HUES48 (cell line): ENCODE data around the gene PPP2R5C.

Source experiments
- H3K27ac ChIP-seq: one replicate; pipeline ENCODE4 v1.7.0; 2013; ENCODE audit warnings: low read depth, low read length, inconsistent platforms
- H3K27me3 ChIP-seq: 2 replicates; pipeline ENCODE4 v1.6.1; 2013; ENCODE audit warnings: mild to moderate bottlenecking, low read length; ENCODE audit not compliant: control insufficient read depth, insufficient read depth
- H3K36me3 ChIP-seq: 2 replicates; pipeline ENCODE4 v1.6.1; 2013; ENCODE audit warnings: low read length; ENCODE audit not compliant: control insufficient read depth, insufficient read depth
- H3K4me1 ChIP-seq: 2 replicates; pipeline ENCODE4 v1.6.1; 2013; ENCODE audit warnings: mild to moderate bottlenecking, low read length; ENCODE audit not compliant: control insufficient read depth, insufficient read depth
- H3K4me3 ChIP-seq: 2 replicates; pipeline ENCODE4 v1.5.1; 2013; ENCODE audit warnings: mild to moderate bottlenecking, low read depth, low read length
- H3K9ac ChIP-seq: 2 replicates; pipeline ENCODE4 v1.6.1; 2013; ENCODE audit warnings: mild to moderate bottlenecking, low read depth, low read length, moderate library complexity
- H3K9me3 ChIP-seq: 2 replicates; pipeline ENCODE4 v1.6.1; 2013; ENCODE audit warnings: low read length; ENCODE audit not compliant: control insufficient read depth, insufficient read depth

Gene PPP2R5C

DNA sequence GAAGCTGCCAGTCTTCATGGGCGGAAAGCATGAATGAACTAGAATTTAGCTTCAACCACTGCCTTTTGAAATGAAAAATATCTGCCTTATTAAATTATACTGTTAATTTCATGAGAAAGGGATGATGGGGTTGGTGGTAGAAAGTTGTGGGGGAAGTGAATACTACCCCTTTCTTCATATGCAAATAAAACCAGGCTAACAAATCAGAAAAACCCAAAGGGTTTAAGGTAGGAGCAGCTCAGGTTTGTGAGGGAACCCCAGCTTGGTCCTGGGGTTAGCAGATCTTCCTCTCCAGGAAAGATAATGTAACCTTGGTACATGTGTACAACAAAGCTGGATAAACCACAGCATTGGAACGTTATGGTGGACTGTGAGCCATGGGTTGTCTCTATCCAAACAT, 84.0 kb downstream of the PPP2R5C start:
- H3K4me1 ChIP-seq = peaks cover 10% of the 10 kb centered on the region
- H3K9me3 ChIP-seq = no peaks in the 10 kb centered on the region
- H3K36me3 ChIP-seq = no peaks in the 10 kb centered on the region
- H3K27me3 ChIP-seq = no peaks in the 10 kb centered on the region
- H3K4me3 ChIP-seq = no peak overlapping the region
- no peak overlapping the region for H3K27ac ChIP-seq
- no peak overlapping the region for H3K9ac ChIP-seq

- no peaks in the 10 kb centered on the region for H3K27me3 ChIP-seq
- H3K27ac ChIP-seq = no peak overlapping the region
- H3K9me3 ChIP-seq = no peaks in the 10 kb centered on the region
- H3K36me3 ChIP-seq = no peaks in the 10 kb centered on the region
- H3K4me3 ChIP-seq = no peak overlapping the region
- H3K4me1 ChIP-seq = peaks cover 10% of the 10 kb centered on the region
- H3K9ac ChIP-seq = no peak overlapping the region
These were observed 84.4 kb downstream of the PPP2R5C start for GRCh38 chr14:101845896-101846295.

GRCh38 chr14:101849125-101849524, 87.6 kb downstream of the PPP2R5C start:
- Histone ChIP-seq H3K36me3 (no peaks in the 10 kb centered on the region), H3K4me1 (peaks cover 10% of the 10 kb centered on the region), H3K4me3 (no peak overlapping the region), H3K27ac (no peak overlapping the region), H3K9me3 (no peaks in the 10 kb centered on the region), H3K27me3 (no peaks in the 10 kb centered on the region), H3K9ac (no peak overlapping the region)

DNA sequence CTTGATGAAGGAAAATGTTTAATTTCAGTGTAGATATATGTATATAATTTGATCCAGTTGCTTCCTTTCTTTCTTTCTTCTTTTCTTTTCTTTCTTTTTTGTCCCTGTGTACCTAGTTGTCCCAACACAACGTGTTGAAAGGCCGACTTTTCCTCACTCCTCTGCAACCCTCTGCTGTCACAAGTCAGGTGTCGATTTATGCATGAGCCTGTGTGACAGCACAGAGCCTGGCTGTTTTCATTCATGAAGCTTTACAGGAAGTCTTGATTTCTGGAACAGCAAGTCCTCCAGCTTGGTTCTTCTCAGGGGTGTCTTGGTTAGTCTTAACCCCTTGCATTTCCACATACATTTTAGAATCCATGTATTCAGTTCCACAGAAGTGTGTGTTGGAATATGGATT, 88.1 kb downstream of the PPP2R5C start:
- Histone ChIP-seq H3K4me1 (peaks cover 10% of the 10 kb centered on the region), H3K27me3 (no peaks in the 10 kb centered on the region), H3K36me3 (no peaks in the 10 kb centered on the region), H3K4me3 (no peak overlapping the region), H3K9me3 (no peaks in the 10 kb centered on the region), H3K27ac (no peak overlapping the region), H3K9ac (0 out of 2 replicates have a peak overlapping the region, but pooled peaks have one; percentile 23)

DNA sequence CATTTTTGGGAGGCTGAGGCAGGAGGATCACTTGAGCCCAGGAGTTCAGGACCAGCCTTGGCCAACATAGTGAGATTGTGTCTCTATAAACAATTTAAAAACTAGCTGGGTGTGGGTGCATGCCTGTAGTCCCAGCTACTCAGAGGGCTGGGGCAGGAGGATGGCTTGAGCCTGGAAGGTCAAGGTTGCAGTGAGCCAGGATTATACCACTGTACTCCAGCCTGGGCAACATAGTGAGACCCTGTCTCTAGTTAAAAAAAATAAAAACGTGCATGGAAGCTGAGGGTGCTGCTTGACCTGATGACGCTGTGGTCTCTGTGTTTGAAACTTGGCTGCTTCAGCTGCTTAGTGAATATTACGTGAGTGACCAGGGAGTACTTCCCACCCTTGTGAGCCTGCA, 89.7 kb downstream of the PPP2R5C start:
- Histone ChIP-seq H3K27ac (no peak overlapping the region), H3K9me3 (no peaks in the 10 kb centered on the region), H3K36me3 (no peaks in the 10 kb centered on the region), H3K27me3 (no peaks in the 10 kb centered on the region), H3K4me3 (no peak overlapping the region), H3K9ac (no peak overlapping the region), H3K4me1 (peaks cover under 1% of the 10 kb centered on the region; the same call in 1 of the 2 replicates)

DNA sequence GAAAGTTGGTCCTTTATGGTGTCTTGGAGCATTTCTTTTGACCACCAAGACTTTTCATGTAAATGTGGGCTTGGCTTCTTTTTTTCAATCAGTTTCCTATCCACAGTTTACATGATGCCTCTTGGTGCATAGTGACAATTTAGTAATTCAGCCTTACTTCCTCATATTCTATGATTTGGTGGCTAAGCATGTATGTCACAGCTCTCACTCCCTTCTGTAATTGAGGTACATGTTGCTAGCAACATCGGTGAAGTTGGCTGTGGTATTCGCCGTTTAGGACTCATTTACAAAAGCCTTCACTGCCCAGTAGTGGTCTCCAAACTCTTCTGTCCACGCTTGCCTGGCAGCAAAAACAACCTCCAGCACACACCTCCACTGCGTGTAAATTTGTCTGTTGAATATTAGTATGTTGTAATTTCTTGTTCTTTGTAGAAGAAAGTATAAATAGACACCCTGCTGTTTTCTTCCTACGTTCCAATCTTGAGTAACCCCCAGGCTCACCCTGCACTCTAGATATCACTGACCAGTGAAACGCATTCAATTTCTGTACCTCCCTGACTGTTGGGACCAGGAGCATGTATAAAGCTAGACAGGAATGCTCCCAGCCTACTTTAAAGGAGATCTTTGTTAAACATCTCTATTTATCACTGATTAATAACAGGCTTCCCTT, 90.4 kb downstream of the PPP2R5C start:
- Histone ChIP-seq H3K36me3 (peaks cover 4% of the 10 kb centered on the region; the same call in 1 of the 2 replicates), H3K4me3 (no peak overlapping the region), H3K27me3 (no peaks in the 10 kb centered on the region), H3K4me1 (no peaks in the 10 kb centered on the region), H3K27ac (no peak overlapping the region), H3K9me3 (no peaks in the 10 kb centered on the region), H3K9ac (no peak overlapping the region)

DNA sequence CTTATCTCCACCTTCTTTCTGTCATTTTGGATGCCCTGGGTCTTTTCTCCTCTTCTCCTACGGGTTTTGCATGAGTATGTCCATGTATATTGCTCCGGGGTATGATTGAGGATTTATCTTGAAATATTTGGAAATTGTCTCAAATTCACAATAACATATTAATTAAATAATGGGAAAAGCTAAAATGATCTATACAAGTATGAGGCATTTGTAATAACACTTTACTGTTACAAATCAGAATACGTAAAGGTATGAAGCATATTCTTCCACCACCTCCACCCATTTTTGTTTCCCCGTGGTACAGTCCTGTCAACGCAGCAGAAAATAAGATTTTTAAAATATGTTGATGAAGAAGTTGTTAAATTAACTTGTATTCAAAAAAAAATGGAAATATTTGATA, 91.3 kb downstream of the PPP2R5C start:
- no peaks in the 10 kb centered on the region for H3K4me1 ChIP-seq
- peaks cover 6% of the 10 kb centered on the region; the same call in 1 of the 2 replicates for H3K36me3 ChIP-seq
- H3K27me3 ChIP-seq = no peaks in the 10 kb centered on the region
- no peaks in the 10 kb centered on the region for H3K9me3 ChIP-seq
- H3K27ac ChIP-seq = no peak overlapping the region
- H3K4me3 ChIP-seq = no peak overlapping the region
- H3K9ac ChIP-seq = no peak overlapping the region

GRCh38 chr14:101853455-101854018, 92.0 kb downstream of the PPP2R5C start:
- H3K27ac ChIP-seq = no peak overlapping the region
- H3K9me3 ChIP-seq = no peaks in the 10 kb centered on the region
- no peak overlapping the region for H3K9ac ChIP-seq
- no peaks in the 10 kb centered on the region for H3K4me1 ChIP-seq
- H3K27me3 ChIP-seq = no peaks in the 10 kb centered on the region
- no peak overlapping the region for H3K4me3 ChIP-seq
- H3K36me3 ChIP-seq = peaks cover 13% of the 10 kb centered on the region; the same call in 1 of the 2 replicates

DNA sequence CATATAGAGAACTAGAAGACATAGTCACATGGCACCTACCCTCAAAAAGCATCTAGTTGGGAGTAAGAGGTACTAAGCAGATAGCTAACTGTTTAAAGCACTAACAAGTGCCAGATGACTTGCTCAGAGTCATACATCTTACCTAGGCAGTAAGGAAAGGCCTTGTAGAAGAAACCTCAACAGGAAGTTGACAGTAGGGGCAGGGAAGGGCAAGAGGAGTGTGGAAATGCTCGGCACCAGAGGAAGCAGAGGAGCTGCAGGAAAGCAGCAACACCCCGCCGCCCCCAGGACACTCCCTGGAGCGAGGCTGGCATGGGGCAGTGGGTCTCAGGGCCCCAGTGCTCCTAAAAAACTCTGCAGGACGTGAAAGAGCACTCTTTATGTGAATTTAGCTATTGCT, 92.9 kb downstream of the PPP2R5C start:
- no peaks in the 10 kb centered on the region for H3K9me3 ChIP-seq
- peaks cover 17% of the 10 kb centered on the region; the same call in 1 of the 2 replicates for H3K36me3 ChIP-seq
- no peaks in the 10 kb centered on the region for H3K4me1 ChIP-seq
- H3K27ac ChIP-seq = no peak overlapping the region
- no peak overlapping the region for H3K4me3 ChIP-seq
- H3K27me3 ChIP-seq = no peaks in the 10 kb centered on the region
- H3K9ac ChIP-seq = no peak overlapping the region

DNA sequence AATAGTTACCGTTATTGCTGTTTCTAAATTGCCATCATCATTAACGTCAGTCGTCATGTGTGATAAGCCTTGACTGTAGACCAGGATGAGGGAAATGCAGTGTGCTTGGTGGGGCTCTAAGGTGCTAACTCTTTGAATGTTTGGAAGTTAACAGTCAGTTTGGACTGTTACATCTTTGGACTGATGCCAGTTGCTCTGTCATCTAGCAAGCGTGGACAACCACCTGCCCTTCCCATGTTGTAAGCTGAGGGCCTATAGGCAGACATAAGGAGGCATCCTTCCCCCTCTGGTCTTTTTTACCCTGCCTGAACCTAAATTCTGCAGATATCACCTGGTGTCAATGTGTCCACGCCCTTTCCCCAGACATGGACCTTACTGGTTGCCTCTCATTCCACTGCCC, 94.4 kb downstream of the PPP2R5C start:
- H3K9ac ChIP-seq = no peak overlapping the region
- H3K27me3 ChIP-seq = no peaks in the 10 kb centered on the region
- no peak overlapping the region for H3K27ac ChIP-seq
- H3K4me1 ChIP-seq = no peaks in the 10 kb centered on the region
- H3K36me3 ChIP-seq = peaks cover 17% of the 10 kb centered on the region; the same call in 1 of the 2 replicates
- no peak overlapping the region for H3K4me3 ChIP-seq
- H3K9me3 ChIP-seq = no peaks in the 10 kb centered on the region

DNA sequence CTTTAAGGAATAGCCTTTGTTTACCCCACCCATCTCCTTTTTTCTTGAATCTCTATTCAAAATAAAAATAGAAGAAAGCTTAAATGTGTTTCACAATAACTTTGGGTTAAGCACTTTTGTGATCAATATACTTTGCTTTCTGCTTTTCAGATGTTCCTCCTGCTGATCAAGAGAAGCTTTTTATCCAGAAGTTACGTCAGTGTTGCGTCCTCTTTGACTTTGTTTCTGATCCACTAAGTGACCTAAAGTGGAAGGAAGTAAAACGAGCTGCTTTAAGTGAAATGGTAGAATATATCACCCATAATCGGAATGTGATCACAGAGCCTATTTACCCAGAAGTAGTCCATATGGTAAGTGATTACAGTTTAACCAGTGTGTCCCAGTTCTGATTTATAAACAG, 95.0 kb downstream of the PPP2R5C start:
- peaks cover 17% of the 10 kb centered on the region; the same call in 1 of the 2 replicates for H3K36me3 ChIP-seq
- no peak overlapping the region for H3K4me3 ChIP-seq
- H3K9ac ChIP-seq = no peak overlapping the region
- no peak overlapping the region for H3K27ac ChIP-seq
- no peaks in the 10 kb centered on the region for H3K27me3 ChIP-seq
- H3K4me1 ChIP-seq = no peaks in the 10 kb centered on the region
- no peaks in the 10 kb centered on the region for H3K9me3 ChIP-seq
